Fibroblast of skin of right biceps (primary cell): ENCODE data around the gene UNC45A.

Source experiments
- DNase-seq: peaks from one replicate; pipeline ENCODE4 v3.0.0-alpha.2; 2013

UNC45A gene

GRCh38 chr15:90968434-90968833, 33.3 kb downstream of the UNC45A start:
- no peak for DNase-seq

GRCh38 chr15:90970274-90970673, 35.2 kb downstream of the UNC45A start:
- DNase-seq: no peak

DNA sequence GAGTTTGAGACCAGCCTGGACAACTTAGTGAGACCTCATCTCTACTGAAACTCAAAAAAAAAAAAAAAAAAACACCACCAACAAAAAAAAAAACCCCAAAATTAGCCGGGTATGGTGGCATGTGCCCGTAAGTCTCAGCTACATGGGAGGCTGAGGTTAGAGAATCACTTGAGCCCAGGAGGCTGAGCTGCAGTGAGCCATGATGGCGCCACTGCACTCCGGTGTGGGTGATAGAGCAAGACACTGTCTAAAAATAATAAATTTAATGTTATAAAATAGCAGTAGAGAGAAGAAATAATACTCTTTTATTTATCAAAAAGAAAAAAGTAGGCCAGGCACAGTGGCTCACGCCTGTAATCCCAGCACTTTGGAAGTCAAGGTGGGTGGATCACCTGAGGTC, 37.0 kb downstream of the UNC45A start:
- DNase-seq: no peak

DNA sequence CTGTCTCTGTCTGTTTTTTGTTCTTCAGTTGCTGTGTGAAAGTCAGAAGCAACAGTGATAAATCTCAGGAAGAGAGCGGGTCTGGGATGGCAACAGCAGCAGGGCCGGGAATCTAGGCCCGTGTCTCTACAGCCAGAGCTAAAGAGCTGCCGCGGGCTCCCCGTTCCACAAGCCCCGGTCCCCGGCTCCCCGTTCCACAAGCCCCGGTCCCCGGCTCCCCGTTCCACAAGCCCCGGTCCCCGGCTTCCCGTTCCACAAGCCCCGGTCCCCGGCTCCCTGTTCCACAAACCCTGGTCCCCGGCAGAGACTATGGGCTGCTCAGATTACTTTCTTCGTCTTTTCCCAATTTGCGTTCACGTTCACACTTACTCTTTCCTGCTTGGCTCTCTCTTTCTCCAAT, 39.1 kb downstream of the UNC45A start:
- no peak for DNase-seq

DNA sequence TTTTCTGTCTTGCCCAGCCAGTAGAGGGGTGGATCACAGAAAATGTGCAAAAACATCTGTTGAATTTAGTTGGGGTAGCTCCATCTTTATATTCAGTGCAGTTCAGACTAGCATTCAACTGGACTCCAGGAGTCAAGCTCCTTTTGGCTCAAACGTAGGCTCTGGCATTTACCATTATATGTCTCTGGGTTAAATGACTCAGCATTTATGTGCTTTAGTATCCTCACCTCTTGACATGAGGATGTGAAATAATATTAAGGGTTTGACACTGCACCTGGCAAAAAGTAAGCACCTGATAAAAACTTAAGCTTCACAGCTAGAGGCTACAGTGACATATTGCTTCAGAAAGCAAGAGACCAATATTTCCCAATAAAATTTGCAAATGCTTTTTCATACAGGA, 44.5 kb downstream of the UNC45A start:
- DNase-seq: no peak

GRCh38 chr15:90981681-90982080, 46.6 kb downstream of the UNC45A start:
- no peak for DNase-seq

- no peak for DNase-seq
Observed at GRCh38 chr15:90982135-90982534, 47.0 kb downstream of the UNC45A start.

- DNase-seq: no peak
Observed at GRCh38 chr15:90986790-90987507, 51.9 kb downstream of the UNC45A start.

DNA sequence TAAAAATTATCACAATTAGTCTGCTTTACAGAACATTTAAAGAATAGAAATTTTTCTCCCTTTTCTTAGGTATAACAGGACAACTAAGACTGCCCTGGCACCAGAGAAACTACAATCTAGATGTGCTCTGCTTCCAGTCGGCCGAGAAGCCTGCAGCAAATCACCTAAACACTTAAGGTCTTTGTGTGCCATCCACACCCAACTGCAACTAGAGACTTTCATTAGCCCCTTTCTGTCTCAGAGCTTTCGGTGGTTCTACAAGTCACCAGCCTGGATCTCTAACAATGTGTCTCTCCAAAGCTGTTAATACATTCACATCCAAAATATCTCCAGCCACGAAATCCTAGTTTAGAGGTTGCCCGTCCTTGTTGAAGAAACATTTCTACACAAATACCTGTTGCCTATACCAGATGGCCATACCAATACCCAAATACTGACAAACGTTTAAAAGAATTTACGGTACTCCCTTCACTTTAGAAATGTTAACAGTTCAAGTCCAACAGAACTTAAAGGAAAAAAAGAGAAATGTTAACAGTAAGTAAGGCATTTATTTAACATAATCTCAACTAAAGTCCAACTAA, 52.6 kb downstream of the UNC45A start:
- DNase-seq: no peak

DNA sequence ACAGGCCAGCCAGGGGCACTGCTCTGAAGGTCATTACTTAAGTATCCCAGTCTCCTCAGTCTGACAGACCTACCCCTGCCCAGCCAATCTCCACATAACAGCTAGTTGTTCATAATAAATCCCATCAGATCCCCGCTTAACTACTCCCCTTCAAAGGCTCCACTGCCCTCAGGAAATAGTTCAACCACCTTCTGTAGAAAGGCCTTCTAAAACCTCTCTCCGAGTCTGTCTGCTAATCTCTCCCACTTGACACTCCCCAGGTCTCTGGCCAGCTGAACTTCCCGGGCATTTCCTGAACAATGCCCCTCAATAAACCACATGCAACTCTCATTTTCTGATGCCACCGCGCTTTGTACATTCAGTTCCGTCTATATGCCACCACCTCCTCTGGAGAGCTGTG, 53.2 kb downstream of the UNC45A start:
- DNase-seq: no peak

GRCh38 chr15:90989040-90989768, 54.1 kb downstream of the UNC45A start:
- DNase-seq: no peak

- no peak for DNase-seq
Observed at GRCh38 chr15:90990446-90990845, 55.4 kb downstream of the UNC45A start.

- no peak for DNase-seq
Observed at GRCh38 chr15:90991587-90992285, 56.7 kb downstream of the UNC45A start.

DNA sequence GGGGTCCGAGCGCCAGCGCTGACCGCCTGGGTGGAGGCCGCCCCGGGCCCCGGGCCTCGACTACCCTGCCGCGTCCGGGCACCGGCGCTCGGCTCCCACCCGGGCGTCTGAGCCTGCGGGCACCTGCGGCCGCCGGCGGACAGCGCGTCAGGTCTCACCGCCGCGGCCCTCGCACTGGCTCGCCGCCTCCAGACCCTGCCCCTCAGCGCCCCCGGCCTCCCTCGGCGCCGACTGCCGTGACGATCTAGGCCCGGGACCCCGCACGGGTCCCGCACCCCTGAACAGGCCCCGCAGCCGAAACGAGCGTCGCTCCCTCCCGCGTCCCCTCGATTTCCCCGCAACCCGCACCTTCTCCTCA, 59.0 kb downstream of the UNC45A start:
- no peak for DNase-seq

- peak; percentile 98 for DNase-seq
Observed at GRCh38 chr15:90994417-90995311, 59.6 kb downstream of the UNC45A start, which contains the start of gene PRC1. Gene PRC1 (minus strand): TSS chr15:90994535. CDS start chr15:90994417, 118 bp downstream.

DNA sequence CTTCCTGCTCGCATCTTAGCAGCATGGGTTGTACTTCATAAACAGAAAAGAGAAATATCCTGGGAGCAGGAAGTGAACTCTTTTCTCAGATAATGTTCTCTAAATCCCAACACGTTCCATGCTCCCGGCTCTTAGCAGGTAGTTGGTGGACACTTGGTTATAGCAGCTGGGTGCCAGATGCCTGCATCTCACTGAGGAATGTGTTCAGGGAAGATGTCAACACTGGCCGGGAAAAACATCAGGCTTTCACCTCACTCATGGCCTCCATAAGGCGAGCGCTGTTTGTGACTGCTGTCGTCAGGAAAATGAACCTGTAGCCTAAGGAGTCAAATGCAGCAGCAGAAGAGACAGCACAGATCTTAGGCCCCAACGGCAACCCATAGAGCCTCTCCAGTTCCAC, 63.7 kb downstream of the UNC45A start:
- DNase-seq: no peak

DNA sequence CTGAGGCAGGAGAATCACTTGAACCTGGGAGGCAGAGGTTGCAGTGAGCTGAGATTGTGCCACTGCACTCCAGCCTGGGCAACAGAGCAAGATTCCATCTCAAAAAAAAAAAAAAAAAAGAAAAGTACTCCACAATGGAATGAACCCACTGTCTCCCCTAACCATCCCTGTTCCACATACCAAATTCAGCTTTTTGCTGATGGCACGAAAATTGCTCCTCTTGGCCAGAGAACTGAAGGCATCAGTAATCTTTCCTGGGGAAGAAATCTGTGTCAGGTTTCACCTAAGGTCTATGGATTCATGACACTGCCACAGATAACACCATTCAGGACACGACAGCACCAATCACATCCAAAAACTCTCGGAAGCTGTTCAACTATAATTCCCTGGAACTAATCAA, 66.1 kb downstream of the UNC45A start:
- DNase-seq: no peak
